HG03108 (cell line): ENCODE data around the gene CCDC7.
"Not testable (repeated sequence)": the region's sequence is repeated elsewhere in the genome, so short reads cannot be mapped to it uniquely, and the experiment has no call there.

ENCODE experiments used
- ATAC-seq: cut with Tn5 transposase; IDR thresholded peaks from one replicate; pipeline ENCODE4 v1.9.1; 2021; ENCODE audit warnings: moderate library complexity; ENCODE audit not compliant: unreplicated experiment

CCDC7 gene

DNA sequence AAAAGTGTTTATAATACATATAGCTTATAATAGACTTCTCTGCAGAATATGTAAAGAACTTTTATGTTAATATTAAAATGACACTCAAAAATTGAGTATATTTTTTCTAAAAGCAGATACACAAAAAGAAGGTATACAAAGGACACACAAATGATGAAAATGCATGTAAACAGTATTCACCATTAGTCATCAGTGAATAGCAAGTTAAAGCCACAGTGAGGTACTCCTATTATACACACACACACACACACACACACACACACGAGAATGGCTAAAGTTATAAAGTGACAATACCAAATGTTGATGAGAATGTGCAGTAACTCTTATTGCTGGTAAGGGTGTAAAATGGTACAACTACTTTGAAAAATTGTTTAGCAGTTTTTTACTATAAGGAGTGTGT is 419.2 kb downstream of the CCDC7 start:
- ATAC-seq: no peak

DNA sequence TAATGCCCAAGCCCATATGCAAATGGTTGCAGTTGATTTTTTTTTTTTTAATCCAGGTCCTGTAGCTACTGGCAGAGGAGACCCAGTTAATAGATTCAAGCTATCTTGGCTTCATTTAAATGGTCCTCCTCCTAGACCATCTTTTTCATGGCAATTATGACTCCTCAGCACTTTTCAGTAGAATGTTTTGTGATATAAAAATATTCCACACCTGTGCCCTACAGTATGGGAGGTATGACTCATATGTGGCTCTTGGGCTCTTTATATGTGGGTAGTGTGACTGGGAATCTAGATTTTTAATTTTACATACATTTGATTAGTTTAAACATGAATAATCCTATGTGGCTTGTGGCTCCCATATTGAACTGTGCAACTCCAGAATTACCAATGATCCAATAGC is 432.0 kb downstream of the CCDC7 start:
- ATAC-seq: no peak

DNA sequence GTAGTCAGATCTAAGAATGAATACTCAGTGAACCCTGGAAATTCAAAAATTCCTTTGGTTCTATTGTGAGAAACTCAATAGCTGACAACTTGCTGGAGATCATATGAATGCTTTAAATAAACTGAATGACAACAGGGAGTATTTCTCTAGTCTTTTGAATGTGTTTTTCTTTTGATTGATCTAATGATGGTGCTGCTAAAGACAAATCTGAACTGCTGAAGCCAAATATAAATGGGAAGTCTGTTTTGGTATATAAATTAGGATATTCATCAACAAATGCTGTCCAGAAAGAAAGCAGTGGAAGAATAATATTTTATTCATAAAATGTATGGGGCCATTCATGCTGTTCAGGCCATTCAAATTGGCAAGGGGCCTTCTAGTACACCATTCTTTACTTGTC is 432.7 kb downstream of the CCDC7 start:
- ATAC-seq: no peak

DNA sequence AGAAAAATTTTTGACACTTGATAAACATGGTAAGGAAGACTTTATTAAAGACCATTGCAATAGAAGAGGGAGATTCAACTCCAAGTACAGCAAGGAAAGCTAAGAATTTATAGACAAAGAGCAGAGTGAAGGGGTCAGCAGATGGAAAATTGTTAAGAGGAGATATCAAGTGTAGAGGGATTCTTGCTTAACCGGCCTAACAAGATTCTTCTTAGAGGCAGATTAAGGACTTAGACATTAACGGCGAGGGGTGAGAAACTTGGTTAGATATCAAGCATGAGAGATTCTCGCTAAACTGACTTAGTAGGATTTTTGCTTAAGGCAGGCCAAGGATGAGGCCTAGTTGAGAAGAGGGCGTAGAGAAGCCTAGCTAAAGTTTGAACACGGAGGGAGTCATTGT is 436.1 kb downstream of the CCDC7 start:
- no peak for ATAC-seq

DNA sequence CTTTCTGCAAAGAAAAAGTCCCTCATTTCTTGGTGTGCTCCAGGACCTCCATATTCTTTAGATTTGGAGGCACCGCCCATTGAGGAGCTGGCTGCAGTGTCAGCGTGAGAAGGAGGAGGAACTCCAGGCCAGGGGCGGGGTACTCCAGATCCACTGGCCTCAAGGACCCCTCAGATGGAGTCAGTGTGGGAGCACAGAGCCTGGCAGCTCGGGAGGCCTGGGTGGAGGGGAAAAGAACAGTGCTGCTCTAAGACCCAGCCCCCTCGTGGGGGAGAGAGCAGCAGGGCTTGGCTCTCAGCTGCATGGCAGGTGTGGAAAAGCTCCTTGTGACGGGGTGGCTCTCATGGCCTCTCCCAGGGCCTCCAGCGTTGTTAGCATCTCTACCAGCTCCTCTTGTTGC is 441.5 kb downstream of the CCDC7 start:
- no peak for ATAC-seq

DNA sequence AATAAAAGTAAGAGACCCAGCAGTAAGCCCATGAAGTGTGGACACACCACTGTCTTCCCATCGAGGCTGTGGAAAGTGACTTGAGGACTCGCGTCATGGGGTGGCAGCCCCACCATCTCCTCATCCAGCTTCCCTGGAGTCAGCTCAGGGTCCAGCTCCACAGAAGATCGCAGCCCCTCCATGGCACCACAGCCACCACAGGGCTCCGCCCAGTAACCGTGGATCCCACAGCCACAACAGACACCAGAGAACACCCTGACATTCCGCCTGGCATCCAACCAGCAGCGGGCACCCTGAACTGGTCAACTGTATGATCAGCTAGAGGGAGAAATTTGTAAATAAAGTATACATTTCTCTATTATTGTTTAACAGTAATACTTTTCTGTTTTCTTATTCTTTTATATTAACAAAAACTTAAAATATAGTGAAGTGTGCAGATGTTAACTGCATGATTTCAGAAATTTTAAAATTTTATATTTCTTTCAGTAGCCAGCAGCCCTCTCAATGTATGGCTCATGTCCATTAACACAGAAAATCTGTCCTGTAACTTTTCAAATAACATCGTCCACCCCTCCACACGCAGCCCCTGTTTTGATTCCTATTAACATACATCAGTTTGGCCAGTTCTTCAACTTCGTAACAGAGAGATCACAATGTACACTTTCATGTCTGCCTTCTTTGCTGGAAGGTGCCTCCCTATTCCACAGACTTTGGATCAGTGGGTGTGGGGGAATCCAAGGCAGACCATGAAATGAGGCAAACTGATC is 442.4 kb downstream of the CCDC7 start:
- no peak for ATAC-seq

DNA sequence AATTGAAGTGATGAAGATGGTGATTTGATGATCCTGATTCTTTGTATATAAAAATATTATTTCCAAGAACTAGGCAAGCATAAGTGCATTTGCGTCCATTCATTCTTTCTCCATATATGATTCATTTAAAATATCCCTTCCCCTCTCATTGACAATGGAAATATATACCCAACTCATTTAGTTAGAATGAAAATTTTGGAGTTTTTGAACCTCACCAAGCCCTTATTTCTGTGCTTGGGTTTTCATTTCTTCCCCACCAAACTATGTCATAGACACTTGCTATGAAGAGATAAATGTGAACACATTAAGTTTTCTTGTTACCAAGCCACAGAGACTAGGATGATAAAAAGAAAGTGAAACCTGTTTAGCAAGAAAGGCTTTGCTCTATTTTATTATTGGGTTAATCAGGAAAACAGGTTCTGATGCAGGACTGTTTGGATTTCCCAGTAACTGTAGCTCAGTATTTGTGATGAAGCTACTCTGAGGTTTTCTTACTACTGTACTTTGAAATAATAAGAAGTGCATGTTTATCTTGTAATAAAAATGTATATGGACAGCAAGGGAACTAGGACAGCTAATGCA is 443.8 kb downstream of the CCDC7 start:
- ATAC-seq: no peak

DNA sequence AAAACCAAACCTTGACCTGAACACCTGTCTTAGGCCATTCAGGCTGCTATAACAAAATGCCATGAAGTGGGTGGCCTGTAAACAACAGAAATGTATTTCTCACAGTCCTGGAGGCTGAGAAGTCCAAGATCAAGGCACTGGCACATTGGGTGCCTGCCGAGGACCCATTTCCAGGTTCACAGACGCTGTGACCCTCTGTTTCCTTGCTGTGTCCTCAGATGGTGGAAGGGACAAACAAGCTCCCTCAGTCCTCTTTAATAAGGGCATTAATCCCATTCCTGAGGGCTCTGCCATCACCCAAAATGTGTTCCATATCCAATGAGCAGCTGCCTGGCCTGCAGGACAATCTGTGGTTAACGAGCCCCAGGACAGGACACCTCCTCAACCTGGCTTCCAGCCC is 444.5 kb downstream of the CCDC7 start:
- no peak for ATAC-seq

DNA sequence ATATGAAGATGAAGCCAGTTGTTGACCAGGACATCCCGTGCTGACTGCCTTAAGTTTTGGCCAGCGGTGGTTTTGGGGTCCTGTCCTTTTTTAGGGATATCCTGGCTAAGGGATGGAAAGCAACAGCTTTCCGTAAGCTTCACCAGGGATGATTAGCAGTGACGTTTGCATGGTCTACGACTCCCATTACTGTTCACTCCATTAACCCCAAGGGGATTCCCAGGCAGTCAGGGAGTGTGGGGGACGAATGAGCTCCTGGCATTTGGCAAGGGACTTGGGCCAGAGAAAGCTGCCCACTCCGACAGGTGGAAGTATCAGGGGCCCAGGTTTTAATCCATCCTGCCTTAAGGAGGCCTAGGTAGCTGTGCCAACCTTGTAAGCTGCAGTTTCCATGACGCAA is 445.3 kb downstream of the CCDC7 start:
- no peak for ATAC-seq

DNA sequence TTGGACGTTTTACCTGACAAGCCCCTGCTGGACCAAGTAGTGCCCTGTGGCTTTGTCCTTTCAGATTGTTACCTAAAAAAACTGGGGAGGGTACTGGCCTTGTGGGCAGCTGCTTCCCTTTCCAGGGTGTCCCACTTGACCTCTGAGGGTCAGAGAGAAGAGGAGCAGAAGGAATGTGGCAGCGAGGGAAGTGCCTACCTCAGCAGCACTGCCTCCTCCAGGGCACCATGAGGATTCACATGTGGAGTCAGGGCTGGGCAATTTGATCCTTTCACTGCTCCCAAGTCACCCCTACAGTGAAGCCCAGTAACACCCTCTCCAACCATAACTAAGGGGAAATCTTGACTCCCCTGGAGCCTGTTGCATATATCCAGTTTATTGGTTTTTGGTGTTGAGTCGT is 447.5 kb downstream of the CCDC7 start:
- ATAC-seq: no peak

DNA sequence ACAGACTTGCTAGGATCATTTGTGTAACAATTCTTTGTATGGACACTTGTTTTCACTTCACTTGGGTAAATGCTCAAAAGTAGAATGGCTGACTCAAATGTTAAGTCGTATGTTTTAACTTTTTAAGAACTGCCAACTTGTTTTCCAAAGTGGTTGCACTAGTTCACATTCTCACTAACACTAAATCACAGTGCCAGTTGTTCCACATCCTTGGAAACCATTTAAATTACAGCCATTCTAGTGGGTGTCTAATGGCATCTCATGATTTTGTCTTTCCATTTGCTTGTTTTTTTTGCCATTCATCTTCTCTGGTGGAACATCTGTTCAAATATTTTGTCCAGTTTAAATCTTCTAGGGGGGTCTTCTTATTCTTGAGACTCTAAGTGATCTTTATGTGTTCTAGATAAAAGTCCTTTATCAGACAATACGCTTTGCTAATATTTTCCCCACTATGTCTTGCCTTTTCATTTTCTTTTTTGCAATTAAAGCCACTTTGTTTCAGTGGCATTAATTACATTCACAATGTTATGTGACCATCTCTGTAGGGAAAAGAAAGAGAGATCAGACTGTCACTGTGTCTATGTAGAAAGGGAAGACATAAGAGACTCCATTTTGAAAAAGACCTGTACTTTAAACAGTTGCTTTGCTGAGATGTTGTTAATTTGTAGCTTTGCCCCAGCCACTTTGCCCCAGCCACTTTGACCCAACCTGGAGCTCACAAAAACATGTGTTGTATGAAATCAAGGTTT is 448.1 kb downstream of the CCDC7 start:
- ATAC-seq: no peak

DNA sequence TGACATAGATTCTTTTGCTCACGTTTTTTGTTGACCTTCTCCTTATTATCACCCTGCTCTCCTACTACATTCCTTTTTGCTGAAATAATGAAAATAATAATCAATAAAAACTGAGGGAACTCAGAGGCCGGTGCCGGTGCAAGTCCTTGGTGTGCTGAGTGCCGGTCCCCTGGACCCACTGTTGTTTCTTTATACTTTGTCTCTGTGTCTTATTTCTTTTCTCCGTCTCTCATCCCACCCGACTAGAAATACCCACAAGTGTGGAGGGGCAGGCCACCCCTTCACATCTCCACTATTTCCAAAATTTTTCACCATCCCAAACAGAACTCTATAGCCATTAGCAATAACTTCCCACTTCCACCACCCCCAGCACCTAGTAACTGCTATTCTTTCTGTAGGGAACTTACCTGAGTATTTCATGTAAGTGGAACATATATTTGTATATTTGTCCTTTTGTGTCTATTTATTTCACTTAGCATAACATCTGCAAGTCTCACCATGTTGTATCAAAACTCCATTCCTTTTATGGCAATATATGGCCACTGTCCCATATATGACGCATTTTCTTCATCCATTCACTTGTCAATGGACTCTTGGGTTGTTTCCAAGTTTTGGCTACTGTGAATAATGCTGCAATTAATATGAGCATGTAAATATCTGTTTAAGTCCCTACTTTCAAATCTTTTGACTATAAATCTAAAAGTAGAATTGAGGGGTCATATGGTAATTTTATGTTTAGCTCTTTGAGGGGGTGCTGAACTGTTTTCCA is 449.4 kb downstream of the CCDC7 start:
- ATAC-seq: not testable (repeated sequence)

DNA sequence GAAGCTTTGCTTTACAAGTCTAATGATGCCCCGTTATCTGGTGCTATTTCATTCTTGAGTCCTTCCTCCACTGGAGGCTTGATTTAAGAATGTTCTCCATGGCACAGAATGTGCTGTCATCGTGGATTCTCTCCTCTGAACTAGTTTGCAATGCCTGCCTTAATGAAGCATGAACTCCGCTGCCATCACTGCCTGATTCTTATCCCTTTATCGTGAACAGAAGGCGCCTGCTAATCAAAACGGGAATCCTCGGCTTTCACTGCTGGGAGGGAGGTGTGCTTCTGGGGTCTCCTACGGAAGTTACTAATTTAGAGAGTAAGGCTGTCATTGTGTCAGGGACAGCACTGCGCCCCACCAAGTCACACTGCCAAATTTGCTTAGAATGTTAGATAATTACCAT is 455.9 kb downstream of the CCDC7 start:
- no peak for ATAC-seq

DNA sequence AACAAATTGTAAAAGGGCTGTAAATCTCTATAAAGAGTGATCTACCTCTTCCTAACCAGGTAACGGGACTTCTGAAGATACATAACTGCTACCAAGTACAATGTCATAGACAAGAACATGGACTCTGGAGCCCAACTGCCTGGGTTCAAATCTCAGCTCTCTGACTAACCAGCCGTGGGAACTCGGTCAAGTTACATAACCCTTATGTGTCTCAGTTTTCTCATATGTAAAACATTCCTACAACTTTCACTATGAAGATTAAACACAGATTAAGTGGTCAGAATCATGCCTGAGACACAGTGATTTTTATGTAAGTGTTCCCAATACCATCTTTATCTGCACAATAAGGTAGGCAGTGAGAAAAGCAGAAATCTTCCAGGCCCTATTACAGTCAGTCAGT is 459.5 kb downstream of the CCDC7 start:
- ATAC-seq: no peak

DNA sequence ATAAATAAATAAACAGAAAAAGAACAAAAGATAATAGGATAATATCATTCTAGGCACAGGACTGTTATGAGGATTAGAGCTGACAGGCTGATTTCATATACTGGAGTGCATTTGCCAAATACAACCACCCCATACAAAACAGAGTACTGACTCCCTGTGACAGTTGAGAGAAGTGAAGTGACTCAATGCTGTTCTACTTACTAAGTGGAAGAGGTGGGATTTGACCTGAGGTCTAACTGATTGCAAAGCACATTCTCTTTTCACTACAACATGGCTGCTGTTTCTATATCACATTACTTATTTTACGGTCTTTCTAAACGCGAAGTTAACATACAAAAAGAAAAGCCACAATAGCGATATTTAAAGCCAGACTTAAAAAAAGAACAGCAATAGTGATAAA is 460.7 kb downstream of the CCDC7 start:
- ATAC-seq: no peak

DNA sequence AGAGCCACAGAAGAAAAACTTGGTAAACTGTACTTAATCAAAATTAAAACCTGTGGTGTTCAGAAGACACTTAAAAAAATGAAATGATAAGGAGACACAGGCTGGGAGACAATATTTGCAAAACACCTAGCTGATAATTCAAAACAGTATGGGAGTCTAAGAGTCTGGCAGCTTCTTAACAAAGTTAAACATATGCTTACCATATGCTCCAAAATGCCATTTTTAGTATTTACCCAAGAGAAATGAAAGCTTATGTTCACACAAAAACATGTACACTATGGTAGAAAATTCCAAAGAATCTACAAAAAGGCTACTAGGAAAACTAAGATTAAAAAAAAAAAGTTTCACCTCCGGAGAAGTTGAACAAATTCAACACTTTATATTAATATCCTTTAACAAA is 463.5 kb downstream of the CCDC7 start:
- no peak for ATAC-seq

DNA sequence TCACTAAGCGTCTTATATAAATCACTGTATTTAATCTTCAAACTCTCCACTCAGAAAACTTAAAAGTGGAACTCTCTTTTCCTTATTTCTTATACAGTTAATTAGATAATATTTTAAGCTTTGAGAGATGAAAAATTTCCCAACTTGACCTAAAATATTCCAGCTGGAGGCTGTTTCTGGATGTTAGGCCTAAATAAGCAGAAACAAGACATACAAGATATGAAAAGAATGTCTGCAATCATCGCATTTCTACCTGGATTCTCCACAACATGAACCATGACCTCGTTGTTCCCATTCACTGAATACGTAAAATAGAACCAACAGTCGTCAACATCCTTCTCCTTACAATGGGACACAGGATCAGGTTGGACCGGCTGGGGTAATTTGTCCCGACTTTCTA is 464.0 kb downstream of the CCDC7 start:
- ATAC-seq: not testable (repeated sequence)

DNA sequence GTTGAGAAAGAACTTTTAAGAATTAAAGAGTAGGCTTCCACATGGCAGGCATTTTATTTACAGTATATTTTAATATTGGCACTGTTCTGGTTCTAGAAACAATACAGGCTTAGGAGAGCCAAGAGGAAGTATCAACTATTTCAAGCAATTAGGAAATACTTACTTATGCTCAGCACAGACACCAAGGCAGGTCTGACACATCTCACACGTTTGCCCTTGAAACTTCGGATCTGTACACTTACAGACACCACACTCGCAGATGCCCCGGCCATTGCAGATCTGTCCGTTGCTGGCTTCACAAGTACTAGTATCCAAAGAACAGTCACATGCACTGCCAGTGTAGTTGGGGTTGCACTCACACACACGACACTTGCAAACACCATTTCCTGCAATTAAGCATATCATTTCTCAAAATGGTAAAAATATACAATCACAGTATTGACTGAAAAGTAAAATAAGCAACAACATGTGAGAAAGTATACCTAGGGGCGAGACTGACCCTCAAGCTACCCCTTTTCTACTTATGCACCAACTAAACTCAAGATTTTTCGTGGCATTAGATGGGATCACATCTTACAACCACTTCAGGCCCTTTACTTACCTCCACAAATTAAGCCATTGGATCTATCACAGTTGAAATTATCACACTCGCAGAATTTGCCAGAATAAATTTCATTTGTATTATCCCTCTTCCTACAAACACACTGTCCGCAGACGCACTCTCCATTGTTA is 465.5 kb downstream of the CCDC7 start:
- ATAC-seq: no peak

DNA sequence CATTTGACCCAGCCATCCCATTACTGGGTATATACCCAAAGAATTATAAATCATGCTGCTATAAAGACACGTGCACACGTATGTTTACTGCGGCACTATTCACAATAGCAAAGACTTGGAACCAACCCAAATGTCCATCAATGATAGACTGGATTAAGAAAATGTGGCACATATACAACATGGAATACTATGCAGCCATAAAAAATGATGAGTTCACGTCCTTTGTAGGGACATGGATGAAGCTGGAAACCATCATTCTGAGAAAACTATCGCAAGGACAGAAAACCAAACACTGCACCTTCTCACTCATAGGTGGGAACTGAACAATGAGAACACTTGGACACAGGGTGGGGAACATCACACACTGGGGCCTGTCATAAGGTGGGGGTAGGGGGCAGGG is 471.9 kb downstream of the CCDC7 start:
- ATAC-seq: not testable (repeated sequence)

DNA sequence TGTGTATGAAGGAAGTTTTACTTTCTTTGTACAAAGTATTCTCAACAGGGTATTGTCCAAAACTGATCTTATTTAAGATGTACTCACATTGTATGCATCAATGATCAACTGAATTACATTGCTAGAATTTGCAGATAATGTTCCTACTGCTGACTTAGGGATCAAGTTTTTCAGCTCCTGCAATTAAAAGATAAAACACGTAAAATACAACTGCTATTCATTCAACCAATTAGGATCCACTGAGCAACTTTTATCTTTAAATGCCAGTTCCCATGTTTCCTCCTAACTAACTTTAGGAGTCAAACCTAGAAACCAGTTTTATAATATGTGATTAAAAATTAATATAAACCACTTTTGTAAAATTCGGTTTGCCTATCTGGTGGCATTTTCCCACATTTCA is 476.2 kb downstream of the CCDC7 start:
- ATAC-seq: no peak

DNA sequence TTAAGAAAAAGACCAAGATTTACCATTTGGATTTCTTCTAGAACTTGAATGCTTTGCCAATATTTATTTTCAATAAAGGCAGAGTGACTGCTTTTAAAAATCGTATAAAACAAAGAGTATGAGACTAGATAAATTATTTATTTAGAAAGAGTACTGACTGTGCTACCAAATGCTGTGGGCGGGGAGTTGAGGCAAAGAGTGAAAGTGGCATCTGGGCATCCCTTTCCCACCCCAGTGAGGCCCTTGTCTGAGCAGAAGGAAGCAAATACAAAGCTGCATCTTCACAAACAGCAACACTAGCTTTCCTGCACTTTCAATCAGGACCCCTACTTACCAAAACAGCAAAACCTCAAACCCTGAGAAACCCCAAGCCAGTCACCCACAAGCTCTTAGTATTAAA is 477.2 kb downstream of the CCDC7 start:
- ATAC-seq: no peak
